Esophagus squamous epithelium (tissue), 4 donors: ENCODE data around the gene ITGA6.

ENCODE experiments used
- POLR2A ChIP-seq, 4 donors: fragments of 450-650 bp; IDR thresholded peaks; one replicate each; pipeline ENCODE4 v1.6.1; 2017; ENCODE audit warnings: antibody characterized with exemption in 4 of 4, mild to moderate bottlenecking in 4 of 4, moderate library complexity in 3 of 4
- TF ChIP-seq, protein P1 (sequence below), 6 experiments: fragments of 450-650 bp in 4 of 6; fragments of 200-600 bp in 2 of 6; sonication (generic) in 2 of 6; IDR thresholded peaks; one replicate each; pipeline ENCODE4 v1.5.1; 2016 to 2019; ENCODE audit warnings: antibody characterized with exemption in 6 of 6, mild to moderate bottlenecking in 4 of 6, moderate library complexity in 4 of 6

DNA sequence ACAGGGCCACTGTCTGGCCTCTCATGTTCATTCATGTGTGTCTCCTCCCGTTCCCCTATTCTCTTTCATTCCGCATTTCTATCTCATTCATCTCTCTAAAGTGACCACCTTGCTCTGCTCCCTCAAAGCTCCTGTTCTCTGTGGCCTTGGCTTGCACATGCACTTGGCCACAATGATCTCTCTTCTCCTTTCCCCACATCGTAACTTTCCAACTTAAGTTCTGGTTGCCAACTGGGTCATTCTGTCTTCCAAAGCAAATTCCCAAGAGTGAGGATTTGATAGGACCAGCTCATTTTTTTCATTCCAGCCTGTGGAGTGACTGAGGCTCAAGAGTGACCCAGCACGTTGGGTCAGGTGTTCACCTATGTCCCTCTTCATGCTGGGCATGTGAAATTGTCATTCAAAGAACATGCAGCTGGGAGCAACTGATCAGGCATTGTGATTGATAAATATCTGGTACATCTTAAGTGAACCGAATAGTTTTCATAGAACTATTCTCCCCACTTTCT is 14.3 kb upstream of the ITGA6 start:
- TF ChIP-seq POLR2A (IDR thresholded peaks at IDR 0.05), result no peak
- TF ChIP-seq, protein P1, sequence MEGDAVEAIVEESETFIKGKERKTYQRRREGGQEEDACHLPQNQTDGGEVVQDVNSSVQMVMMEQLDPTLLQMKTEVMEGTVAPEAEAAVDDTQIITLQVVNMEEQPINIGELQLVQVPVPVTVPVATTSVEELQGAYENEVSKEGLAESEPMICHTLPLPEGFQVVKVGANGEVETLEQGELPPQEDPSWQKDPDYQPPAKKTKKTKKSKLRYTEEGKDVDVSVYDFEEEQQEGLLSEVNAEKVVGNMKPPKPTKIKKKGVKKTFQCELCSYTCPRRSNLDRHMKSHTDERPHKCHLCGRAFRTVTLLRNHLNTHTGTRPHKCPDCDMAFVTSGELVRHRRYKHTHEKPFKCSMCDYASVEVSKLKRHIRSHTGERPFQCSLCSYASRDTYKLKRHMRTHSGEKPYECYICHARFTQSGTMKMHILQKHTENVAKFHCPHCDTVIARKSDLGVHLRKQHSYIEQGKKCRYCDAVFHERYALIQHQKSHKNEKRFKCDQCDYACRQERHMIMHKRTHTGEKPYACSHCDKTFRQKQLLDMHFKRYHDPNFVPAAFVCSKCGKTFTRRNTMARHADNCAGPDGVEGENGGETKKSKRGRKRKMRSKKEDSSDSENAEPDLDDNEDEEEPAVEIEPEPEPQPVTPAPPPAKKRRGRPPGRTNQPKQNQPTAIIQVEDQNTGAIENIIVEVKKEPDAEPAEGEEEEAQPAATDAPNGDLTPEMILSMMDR (IDR thresholded peaks at IDR 0.05), result no peak
